GM19099 (cell line): ENCODE data around the gene NKTR.

ENCODE experiments used
- POLR2A ChIP-seq: IDR thresholded peaks from 3 replicates; pipeline ENCODE4 v1.6.1; 2011; ENCODE audit warnings: low read depth; ENCODE audit not compliant: insufficient read length; ENCODE audit errors: extremely low read depth

NKTR gene

GRCh38 chr3:42632146-42632545 is 31.7 kb downstream of the NKTR start:
- no peak for TF ChIP-seq POLR2A

DNA sequence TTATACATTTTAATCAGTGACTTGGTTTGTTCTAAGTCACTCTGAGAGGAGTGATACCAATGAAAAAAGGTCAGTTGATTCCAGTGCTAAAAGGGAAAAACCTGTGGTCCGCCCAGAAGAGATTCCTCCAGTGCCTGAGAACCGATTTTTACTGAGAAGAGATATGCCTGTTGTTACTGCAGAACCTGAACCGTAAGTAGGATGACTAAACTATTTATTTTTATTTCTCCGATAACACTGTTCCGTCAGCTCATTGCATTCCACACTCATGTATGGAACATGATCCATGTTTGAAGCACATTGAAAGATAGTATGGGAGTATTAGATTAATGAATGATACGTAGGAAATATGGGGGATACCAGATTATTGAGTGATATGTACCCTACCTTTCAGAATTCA is 33.1 kb downstream of the NKTR start:
- TF ChIP-seq POLR2A, result no peak

GRCh38 chr3:42635111-42635510 is 34.6 kb downstream of the NKTR start:
- TF ChIP-seq POLR2A, result no peak

GRCh38 chr3:42637001-42637400 is 36.5 kb downstream of the NKTR start:
- no peak for TF ChIP-seq POLR2A

DNA sequence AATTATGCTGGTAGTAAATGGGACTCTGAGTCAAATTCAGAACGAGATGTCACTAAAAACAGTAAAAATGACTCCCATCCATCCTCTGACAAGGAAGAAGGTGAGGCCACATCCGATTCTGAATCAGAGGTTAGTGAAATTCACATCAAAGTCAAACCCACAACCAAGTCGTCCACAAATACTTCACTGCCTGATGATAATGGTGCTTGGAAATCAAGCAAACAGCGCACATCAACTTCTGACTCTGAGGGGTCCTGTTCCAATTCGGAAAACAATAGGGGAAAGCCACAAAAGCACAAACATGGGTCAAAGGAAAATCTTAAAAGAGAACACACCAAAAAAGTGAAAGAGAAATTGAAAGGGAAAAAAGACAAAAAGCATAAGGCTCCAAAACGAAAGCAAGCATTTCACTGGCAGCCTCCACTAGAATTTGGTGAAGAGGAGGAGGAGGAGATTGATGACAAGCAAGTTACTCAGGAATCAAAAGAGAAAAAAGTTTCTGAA is 37.9 kb downstream of the NKTR start:
- no peak for TF ChIP-seq POLR2A

DNA sequence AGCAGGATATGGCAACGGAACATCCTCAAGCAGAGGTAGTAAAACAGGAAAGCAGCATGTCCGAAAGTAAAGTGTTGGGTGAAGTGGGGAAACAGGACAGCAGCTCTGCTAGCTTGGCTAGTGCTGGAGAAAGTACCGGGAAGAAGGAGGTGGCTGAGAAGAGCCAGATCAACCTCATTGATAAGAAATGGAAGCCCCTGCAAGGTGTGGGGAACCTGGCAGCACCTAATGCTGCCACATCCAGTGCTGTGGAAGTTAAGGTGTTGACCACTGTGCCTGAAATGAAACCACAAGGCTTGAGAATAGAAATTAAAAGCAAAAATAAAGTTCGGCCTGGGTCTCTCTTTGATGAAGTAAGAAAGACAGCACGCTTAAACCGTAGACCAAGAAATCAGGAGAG is 38.7 kb downstream of the NKTR start:
- TF ChIP-seq POLR2A, result no peak

DNA sequence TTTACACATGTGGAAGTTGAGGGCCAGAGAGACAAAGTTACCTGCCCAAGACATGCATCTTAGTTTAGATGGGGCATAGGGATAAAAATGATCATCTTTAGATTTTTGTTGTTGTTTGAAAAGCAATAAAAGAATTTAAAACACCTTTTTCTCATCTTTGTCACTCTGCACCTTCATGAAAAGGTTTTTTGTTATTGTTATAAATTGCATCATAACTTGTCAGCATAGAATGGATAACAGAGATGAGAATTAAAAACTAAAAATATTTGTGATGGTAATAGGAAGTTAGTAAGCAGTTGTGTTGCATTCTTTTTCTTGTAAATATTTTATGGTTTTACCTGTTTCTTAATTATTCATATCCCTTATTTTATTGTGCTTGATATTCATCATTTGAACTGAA is 39.6 kb downstream of the NKTR start:
- TF ChIP-seq POLR2A, result no peak

DNA sequence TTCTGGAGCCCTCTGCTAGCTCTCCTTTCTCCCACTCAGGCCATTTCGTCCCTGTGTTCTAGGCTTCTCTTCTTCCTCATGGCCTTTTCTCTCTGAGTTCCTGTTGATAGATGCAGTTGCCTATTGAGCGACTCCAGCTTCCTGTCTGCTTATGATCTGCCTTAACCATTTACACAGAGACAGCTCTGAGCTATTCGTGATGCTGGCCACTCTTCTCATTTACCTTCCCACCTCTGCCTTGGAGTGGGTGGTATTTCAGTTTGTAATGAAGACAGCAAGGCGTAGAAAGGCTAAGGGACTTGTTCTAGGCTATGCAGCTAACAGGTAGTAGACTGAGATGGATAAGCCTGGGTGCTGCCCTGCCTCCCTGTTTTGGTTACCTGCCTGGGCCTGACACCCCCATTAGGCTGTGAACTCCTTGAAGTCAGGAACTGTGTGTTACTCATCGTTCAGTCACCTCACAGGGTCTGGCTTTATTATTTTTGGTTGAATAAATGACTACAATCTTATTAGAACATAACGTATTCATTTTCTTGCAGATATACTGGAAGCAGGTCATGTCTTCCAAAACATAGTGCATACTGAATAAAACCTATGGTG is 40.4 kb downstream of the NKTR start:
- TF ChIP-seq POLR2A, result no peak

DNA sequence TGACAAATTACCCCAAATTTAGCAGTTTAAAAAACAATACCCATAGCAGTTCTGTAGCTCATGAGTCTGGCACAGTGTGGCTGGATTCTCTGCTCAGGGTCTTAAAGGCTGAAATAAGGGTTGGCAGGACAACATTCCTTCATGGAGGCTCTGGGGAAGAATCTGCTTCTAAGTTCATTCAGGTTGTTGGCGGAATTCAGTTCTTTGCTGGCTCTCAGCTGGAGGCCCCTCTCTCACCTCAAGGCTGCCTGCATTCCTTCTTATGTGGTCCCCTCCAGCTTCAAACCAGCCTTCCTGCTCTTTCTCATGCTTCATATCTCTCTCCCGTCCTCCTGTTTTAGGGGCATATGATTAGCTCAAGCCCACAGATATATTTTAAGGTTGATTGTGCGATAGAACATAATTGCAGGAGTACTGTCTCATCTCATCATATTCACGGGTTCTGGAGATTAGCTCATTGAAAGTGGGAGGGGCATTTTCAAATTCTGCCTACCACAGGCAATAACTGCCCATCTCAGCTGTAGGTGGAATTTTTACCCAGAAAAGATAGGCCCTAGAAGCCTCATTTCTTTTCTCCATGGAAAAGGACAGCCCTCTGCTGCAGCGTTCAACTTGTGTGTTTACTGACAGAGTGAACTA is 47.5 kb downstream of the NKTR start:
- TF ChIP-seq POLR2A, result no peak

DNA sequence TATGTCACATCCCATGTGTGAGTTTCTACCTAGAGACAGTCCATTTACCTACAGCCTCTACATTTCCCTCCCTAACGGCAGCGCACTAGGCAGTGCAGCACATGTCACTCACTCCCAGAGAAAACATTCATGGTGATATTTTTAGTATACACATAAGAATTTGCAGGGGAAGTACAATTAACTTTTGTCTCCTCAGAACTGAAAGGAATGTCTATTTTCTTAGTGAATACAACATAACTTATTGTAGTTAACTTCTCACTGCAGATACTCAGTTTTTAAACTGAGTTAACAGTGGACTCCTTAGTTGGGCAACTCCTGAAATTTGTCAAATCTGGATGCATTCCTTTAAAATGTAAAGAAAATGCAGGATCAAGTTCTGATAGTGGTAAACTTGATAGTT is 48.5 kb downstream of the NKTR start:
- peak; percentile 3 for TF ChIP-seq POLR2A

GRCh38 chr3:42649783-42650182 is 49.3 kb downstream of the NKTR start:
- TF ChIP-seq POLR2A, result no peak

DNA sequence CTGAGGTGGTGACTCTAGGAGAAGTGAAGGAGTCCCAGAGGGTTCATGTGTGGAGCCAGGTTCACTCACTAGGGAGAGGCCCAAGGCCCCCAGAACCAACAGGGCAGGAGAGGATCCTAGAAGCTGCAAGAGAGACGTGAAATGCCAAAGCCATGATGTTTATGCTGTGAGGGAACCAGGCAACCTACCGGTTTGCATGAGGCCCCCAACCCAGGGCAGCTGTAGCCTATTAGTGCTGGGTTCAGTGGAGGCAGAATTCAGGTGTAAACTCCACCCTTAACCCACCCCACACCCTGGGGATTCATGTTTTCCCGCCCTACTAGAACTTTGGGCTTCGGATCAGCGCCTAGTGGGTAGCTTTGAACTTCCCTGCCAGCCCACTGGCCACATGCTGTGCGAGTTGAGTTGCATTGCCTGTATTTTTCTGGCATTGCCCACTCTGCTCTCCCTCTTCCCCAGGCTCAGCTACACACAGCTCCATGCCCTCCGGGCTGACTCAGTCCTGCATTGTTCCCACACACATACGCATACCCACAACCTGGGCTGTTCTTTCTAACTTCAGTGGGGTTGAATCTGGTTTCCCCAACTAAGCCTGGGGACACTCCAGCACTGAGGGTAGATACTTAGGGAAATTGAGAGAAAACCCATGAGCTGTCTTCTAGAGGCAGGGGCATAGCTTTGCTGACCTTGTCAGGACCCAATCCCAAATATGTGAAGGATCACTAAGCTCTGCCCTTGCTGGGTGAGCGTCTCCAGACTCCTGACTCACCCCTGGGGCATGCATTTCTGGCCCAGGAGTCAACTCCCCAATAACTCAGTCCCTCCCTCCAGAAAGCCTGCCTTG is 51.0 kb downstream of the NKTR start:
- TF ChIP-seq POLR2A, result no peak

- TF ChIP-seq POLR2A, result no peak
Observed at GRCh38 chr3:42652251-42652610, 51.7 kb downstream of the NKTR start.

GRCh38 chr3:42652611-42653302 is 52.3 kb downstream of the NKTR start:
- TF ChIP-seq POLR2A, result peak; percentile 73

- no peak for TF ChIP-seq POLR2A
Observed at GRCh38 chr3:42653303-42653559, 52.7 kb downstream of the NKTR start.
